Upper lobe of left lung (tissue), 6 donors: Measurements from ENCODE around the gene SLC44A5. TPM values are rescaled to one million over a fixed set of nuclear protein-coding genes. Genes with fewer than 3 reads are reported as not detected.
A peak's percentile ranks its signal among the peaks of the same experiment; 100 is the strongest.

Experiments used
- ATAC-seq, 2 donors: fragments of 200-7000 bp; cut with Tn5 transposase; one replicate each; pipeline ENCODE4 v1.9.1; 2022; ENCODE audit warnings: mild to moderate bottlenecking in 2 of 2, moderate library complexity in 2 of 2; ENCODE audit not compliant: low FRiP score in 2 of 2
- DNase-seq, 2 donors: peaks; one replicate each; pipeline ENCODE4 v3.0.0-alpha.2; 2019 to 2020
- H3K27ac ChIP-seq, 4 donors: fragments of 200-600 bp; sonication (generic); one replicate each; pipeline ENCODE4 v1.5.1; 2016 to 2019
- H3K27me3 ChIP-seq, 4 donors: fragments of 200-600 bp; sonication (generic); one replicate each; pipeline ENCODE4 v1.5.1; 2017 to 2019
- H3K36me3 ChIP-seq, 4 donors: fragments of 200-600 bp; sonication (generic); one replicate each; pipeline ENCODE4 v1.5.1; 2016 to 2019
- H3K4me1 ChIP-seq, 4 donors: fragments of 200-600 bp; sonication (generic); one replicate each; pipeline ENCODE4 v1.5.1; 2018 to 2019
- H3K4me3 ChIP-seq, 4 donors: fragments of 200-600 bp; sonication (generic); one replicate each; pipeline ENCODE4 v1.5.1; 2017 to 2019; ENCODE audit warnings: mild to moderate bottlenecking in 2 of 4, moderate library complexity in 1 of 4
- H3K9me3 ChIP-seq, 4 donors: fragments of 200-600 bp; sonication (generic); one replicate each; pipeline ENCODE4 v1.5.1; 2018 to 2019
- CTCF ChIP-seq, 6 experiments: fragments of 450-650 bp in 4 of 6; fragments of 200-600 bp in 2 of 6; sonication (generic) in 2 of 6; IDR thresholded peaks; one replicate each; pipeline ENCODE4 v1.5.1; 2016 to 2019; ENCODE audit warnings: antibody characterized with exemption in 6 of 6
- EP300 ChIP-seq, 4 donors: sonication (generic); formaldehyde crosslinking; IDR thresholded peaks; one replicate each; pipeline ENCODE4 v1.5.1; 2017; ENCODE audit warnings: antibody characterized with exemption in 4 of 4, control low read depth in 2 of 4
- POLR2A ChIP-seq, 4 donors: fragments of 450-650 bp; IDR thresholded peaks; one replicate each; pipeline ENCODE4 v1.5.1; 2016 to 2017; ENCODE audit warnings: antibody characterized with exemption in 4 of 4, mild to moderate bottlenecking in 2 of 4
- POLR2AphosphoS5 ChIP-seq, 2 donors: sonication (generic); formaldehyde crosslinking; IDR thresholded peaks; one replicate each; pipeline ENCODE4 v1.5.1; 2017; ENCODE audit warnings: antibody characterized with exemption in 2 of 2
- WGBS, 2 donors: methylation state at CpG; one replicate each; pipeline ENCODE4 v1.1.5; 2017 to 2018; 5-methylcytosine and 5-hydroxymethylcytosine counted together
- total RNA-seq, 6 donors: library from RNA; depleted of rRNA in 4 of 6; stranded (reverse); fragments of >200 nt in 4 of 6; gene quantifications; one replicate each; pipeline versions ENCODE4 v1.1.0 to v1.2.1, GENCODE V29; 2016 to 2021
- donor health status: DM: no; HTN: no; CAD: no; lungs with moderate emphysema.
- donor health status: DM: no; HTN: yes; CAD: no; lungs with severe emphysema.

The SLC44A5 gene
- total RNA-seq, 6 donors from 2014 or later = 0.11 to 4.2 (median 0.40) TPM; not detected in 1

DNA sequence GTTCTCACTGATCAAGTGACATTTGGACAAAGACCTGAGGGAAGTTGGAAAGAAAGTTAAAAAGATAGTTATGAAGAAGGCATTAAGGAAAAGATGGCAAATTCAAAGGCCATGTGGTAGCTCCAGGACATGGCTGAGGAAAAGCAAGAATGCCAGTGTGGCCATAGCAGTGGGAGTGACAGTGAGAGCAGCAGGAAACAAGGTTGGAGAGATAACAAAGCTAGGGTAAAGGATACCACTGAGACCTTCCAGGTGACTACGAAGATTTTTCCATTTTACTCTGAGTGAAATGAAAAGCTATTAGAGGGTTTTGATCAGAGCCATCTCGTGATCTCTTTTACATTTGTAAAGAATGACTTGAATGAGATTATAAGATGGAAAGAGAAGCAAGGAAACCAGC is 170.6 kb downstream of the SLC44A5 start:
- H3K4me1 ChIP-seq = no peaks in the 10 kb centered on the region

GRCh38 chr1:75438355-75438754 is 172.6 kb downstream of the SLC44A5 start:
- Histone ChIP-seq H3K4me3 (no peak overlapping the region), H3K9me3 (no peaks in the 10 kb centered on the region), H3K36me3 (no peaks in the 10 kb centered on the region), H3K27me3 (no peaks in the 10 kb centered on the region), H3K4me1 (no peaks in the 10 kb centered on the region), H3K27ac (no peak overlapping the region)
- TF ChIP-seq EP300 (IDR thresholded peaks at IDR 0.05) (no peak), CTCF (IDR thresholded peaks at IDR 0.05) (no peak), POLR2AphosphoS5 (IDR thresholded peaks at IDR 0.05) (no peak), POLR2A (IDR thresholded peaks at IDR 0.05) (no peak)
- peak in 1 of 2 donors; percentile 65 for ATAC-seq
- no peak for DNase-seq

More for the DNA sequence above, 170.6 kb downstream of the SLC44A5 start:
- Histone ChIP-seq H3K9me3 (no peaks in the 10 kb centered on the region), H3K36me3 (no peaks in the 10 kb centered on the region), H3K4me3 (no peak overlapping the region), H3K27ac (no peak overlapping the region), H3K27me3 (no peaks in the 10 kb centered on the region)
- DNase-seq (no peak), ATAC-seq (no peak)
- TF ChIP-seq EP300 (IDR thresholded peaks at IDR 0.05) (no peak), POLR2A (IDR thresholded peaks at IDR 0.05) (no peak), CTCF (IDR thresholded peaks at IDR 0.05) (no peak), POLR2AphosphoS5 (IDR thresholded peaks at IDR 0.05) (no peak)
- WGBS, 2 donors = 64% methylated on average over 2 of the region's 2 CpGs

GRCh38 chr1:75431843-75432242 is 179.1 kb downstream of the SLC44A5 start:
- H3K27ac ChIP-seq = no peak overlapping the region
- H3K27me3 ChIP-seq = no peaks in the 10 kb centered on the region
- 81 to 83% methylated on average over 2 of the region's 2 CpGs for whole genome bisulfite sequencing, 2 donors
- no peak for TF ChIP-seq CTCF (IDR thresholded peaks at IDR 0.05)
- TF ChIP-seq POLR2A (IDR thresholded peaks at IDR 0.05) = no peak
- DNase-seq = no peak
- no peaks in the 10 kb centered on the region for H3K4me1 ChIP-seq
- no peaks in the 10 kb centered on the region for H3K9me3 ChIP-seq
- no peaks in the 10 kb centered on the region for H3K36me3 ChIP-seq
- no peak overlapping the region for H3K4me3 ChIP-seq
- no peak for ATAC-seq

- Histone ChIP-seq H3K27ac (no peak overlapping the region), H3K4me1 (no peaks in the 10 kb centered on the region), H3K4me3 (no peak overlapping the region), H3K9me3 (no peaks in the 10 kb centered on the region), H3K36me3 (no peaks in the 10 kb centered on the region), H3K27me3 (no peaks in the 10 kb centered on the region)
- ATAC-seq (no peak), DNase-seq (no peak)
- no peak for TF ChIP-seq POLR2AphosphoS5 (IDR thresholded peaks at IDR 0.05)
- TF ChIP-seq CTCF (IDR thresholded peaks at IDR 0.05) = no peak
- TF ChIP-seq POLR2A (IDR thresholded peaks at IDR 0.05) = no peak
- TF ChIP-seq EP300 (IDR thresholded peaks at IDR 0.05) = no peak
Observed at GRCh38 chr1:75430526-75430925, 180.4 kb downstream of the SLC44A5 start.

- no peak for ATAC-seq
- TF ChIP-seq POLR2A (IDR thresholded peaks at IDR 0.05) (no peak), POLR2AphosphoS5 (IDR thresholded peaks at IDR 0.05) (no peak), EP300 (IDR thresholded peaks at IDR 0.05) (no peak), CTCF (IDR thresholded peaks at IDR 0.05) (no peak)
Observed at GRCh38 chr1:75426688-75427087, 184.2 kb downstream of the SLC44A5 start.

More at GRCh38 chr1:75426688-75427087, 184.2 kb downstream of the SLC44A5 start:
- H3K9me3 ChIP-seq = no peaks in the 10 kb centered on the region
- no peak overlapping the region for H3K27ac ChIP-seq
- no peaks in the 10 kb centered on the region for H3K36me3 ChIP-seq
- peak in 1 of 2 donors; percentile 46 for DNase-seq
- H3K4me1 ChIP-seq = no peaks in the 10 kb centered on the region
- no peak overlapping the region for H3K4me3 ChIP-seq
- WGBS, 2 donors = 81 to 82% methylated on average over 10 of the region's 10 CpGs
- H3K27me3 ChIP-seq = no peaks in the 10 kb centered on the region
